Ovary (tissue), 9 donors: Measurements from ENCODE around the gene FNDC11. TPM values are rescaled to one million over a fixed set of nuclear protein-coding genes. Genes with fewer than 3 reads are reported as not detected.
A peak's percentile ranks its signal among the peaks of the same experiment; 100 is the strongest.

Experiments
- DNase-seq, 5 donors: peaks; one replicate each; pipeline ENCODE4 v3.0.0-alpha.2; 2019 to 2020
- H3K27ac ChIP-seq, 2 donors: fragments of 200-600 bp; one replicate each; pipeline versions ENCODE4 v1.5.1 to v1.8.0; 2019 to 2022
- H3K27me3 ChIP-seq: fragments of 200-600 bp; one replicate; pipeline ENCODE4 v1.8.0; 2022
- H3K36me3 ChIP-seq: fragments of 200-600 bp; sonication (generic); one replicate; pipeline ENCODE4 v1.5.1; 2019
- H3K4me1 ChIP-seq: one replicate; pipeline ENCODE4 v1.8.1; 2013; ENCODE audit warnings: mild to moderate bottlenecking, moderate library complexity; ENCODE audit not compliant: insufficient read depth
- H3K4me3 ChIP-seq: fragments of 200-600 bp; sonication (generic); one replicate; pipeline ENCODE4 v1.5.1; 2017
- H3K9me3 ChIP-seq, 2 donors: fragments of 200-600 bp in 1 of 2; sonication (generic) in 1 of 2; one replicate each; pipeline versions ENCODE4 v1.5.1 to v1.8.1; 2013 to 2019; ENCODE audit warnings: mild to moderate bottlenecking in 1 of 2, moderate library complexity in 1 of 2
- EP300 ChIP-seq: sonication (generic); formaldehyde crosslinking; IDR thresholded peaks from one replicate; pipeline ENCODE4 v1.6.1; 2017; ENCODE audit warnings: antibody characterized with exemption
- POLR2A ChIP-seq: fragments of 450-650 bp; IDR thresholded peaks from one replicate; pipeline ENCODE4 v1.6.1; 2017; ENCODE audit warnings: antibody characterized with exemption, mild to moderate bottlenecking, moderate library complexity
- WGBS, 3 donors: extraction: QIAGEN DNeasy Blood & Tissue Kit in 1 of 3; methylation state at CpG; one replicate each; pipeline versions ENCODE4 v1.1.5 to v1.1.7; 2013 to 2017; 5-methylcytosine and 5-hydroxymethylcytosine counted together
- intact Hi-C, 4 donors: fragments of 100-400 bp; cut with DNase I; formaldehyde crosslinking; loops; one replicate each; pipeline versions ENCODE4 v1.11.0 to v1.15.1; 2022 to 2023
- polyA plus RNA-seq, 2 donors: library from polyadenylated mRNA; stranded (reverse); fragments of 200-250 nt in 1 of 2; fragments of 350-450 nt in 1 of 2; fragmentation: Illumina TruSeq in 1 of 2; extraction: RNeasy Lipid Tissue Mini Kit (QIAGEN cat#74804) in 1 of 2; gene quantifications; one replicate each; pipeline ENCODE4 v1.2.3, GENCODE V29; 2013 to 2014
- total RNA-seq, 7 donors: library from RNA; depleted of rRNA in 2 of 7; stranded (reverse); fragments of >200 nt in 2 of 7; fragmentation: NEBNext Ultra II Directional in 3 of 7; extraction: Animal tissue kit (Norgen Biotek cat#: 25700) in 3 of 7; gene quantifications; one replicate each; pipeline versions ENCODE4 v1.1.0 to v1.2.4, GENCODE V29; 2016 to 2023
- TF ChIP-seq, protein P1 (sequence below), 3 donors: fragments of 450-650 bp in 2 of 3; fragments of 200-600 bp in 1 of 3; IDR thresholded peaks; one replicate each; pipeline versions ENCODE4 v1.5.1 to v1.8.0; 2016 to 2022; ENCODE audit warnings: antibody characterized with exemption in 3 of 3, mild to moderate bottlenecking in 1 of 3
- donor health status: DM: no; HTN: no; CAD: no; lungs with moderate emphysema.
- donor health status: DM: no; HTN: no; CAD: no.
- donor health status: Bipolar disorder and iron deficiency.
- donor health status: DM: yes; HTN: yes; CAD: no.
- donor health status: DM: no; HTN: no; CAD: no.
- donor health status: DM: yes; HTN: yes; CAD: no.

The FNDC11 gene
- total and polyA plus RNA-seq, 9 donors: 0.10 to 5.5 (median 0.35) TPM; not detected in 2

DNA sequence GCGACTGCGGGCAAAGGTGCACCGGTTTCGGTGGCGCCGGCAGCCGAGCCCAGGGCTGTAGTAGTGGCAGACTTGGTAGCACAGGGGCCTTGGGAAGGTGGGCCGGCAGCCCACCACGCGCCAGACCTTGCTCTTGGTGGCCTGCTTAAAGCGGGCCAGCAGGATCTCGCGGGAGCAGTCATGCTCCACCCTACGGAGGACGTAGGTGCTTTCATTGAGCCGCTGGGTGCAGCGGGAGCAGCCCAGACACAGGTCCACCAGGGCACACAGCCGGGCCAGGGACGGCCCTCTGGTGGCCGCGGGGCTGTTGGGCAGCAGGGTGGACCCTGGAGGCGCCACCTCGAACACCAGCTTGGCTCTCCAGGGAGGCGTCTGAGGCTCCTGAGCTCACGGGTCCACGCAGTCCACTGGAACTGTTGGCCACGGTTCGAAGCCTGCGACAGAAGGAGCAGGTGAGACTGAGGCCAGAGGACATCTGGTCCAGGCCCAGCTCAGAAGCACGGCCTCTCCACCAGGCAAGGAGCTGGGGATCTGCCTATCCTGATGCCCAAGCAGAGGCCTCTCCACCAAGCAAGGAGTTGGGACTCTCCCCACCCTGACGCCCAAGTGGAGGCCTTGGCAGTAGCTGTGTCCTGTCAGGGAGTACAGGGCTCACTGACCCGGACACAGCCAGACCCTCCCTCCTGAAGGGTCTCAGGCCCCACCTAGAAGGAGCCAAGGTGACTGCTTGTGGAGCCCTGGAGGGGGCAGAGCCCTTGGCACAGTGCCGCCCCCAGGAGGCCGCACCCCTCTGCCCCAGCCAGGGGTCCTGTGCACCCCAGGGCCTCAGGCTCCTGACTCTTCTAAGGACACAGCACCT, 19.1 kb downstream of the FNDC11 start:
- peaks cover 5% of the 10 kb centered on the region for H3K4me1 ChIP-seq
- WGBS, 3 donors: 77 to 86% (median 80%) methylated on average over 23 to 34 of the region's 34 CpGs
- intact Hi-C loops: no loop called here
- no peaks in the 10 kb centered on the region for H3K9me3 ChIP-seq
- H3K4me3 ChIP-seq: peak overlapping the region; percentile 83
- no peak overlapping the region for H3K27ac ChIP-seq
- no peaks in the 10 kb centered on the region for H3K27me3 ChIP-seq
- no peaks in the 10 kb centered on the region for H3K36me3 ChIP-seq
- no peak for DNase-seq
- TF ChIP-seq POLR2A (no peak), EP300 (no peak)
- TF ChIP-seq, protein P1, sequence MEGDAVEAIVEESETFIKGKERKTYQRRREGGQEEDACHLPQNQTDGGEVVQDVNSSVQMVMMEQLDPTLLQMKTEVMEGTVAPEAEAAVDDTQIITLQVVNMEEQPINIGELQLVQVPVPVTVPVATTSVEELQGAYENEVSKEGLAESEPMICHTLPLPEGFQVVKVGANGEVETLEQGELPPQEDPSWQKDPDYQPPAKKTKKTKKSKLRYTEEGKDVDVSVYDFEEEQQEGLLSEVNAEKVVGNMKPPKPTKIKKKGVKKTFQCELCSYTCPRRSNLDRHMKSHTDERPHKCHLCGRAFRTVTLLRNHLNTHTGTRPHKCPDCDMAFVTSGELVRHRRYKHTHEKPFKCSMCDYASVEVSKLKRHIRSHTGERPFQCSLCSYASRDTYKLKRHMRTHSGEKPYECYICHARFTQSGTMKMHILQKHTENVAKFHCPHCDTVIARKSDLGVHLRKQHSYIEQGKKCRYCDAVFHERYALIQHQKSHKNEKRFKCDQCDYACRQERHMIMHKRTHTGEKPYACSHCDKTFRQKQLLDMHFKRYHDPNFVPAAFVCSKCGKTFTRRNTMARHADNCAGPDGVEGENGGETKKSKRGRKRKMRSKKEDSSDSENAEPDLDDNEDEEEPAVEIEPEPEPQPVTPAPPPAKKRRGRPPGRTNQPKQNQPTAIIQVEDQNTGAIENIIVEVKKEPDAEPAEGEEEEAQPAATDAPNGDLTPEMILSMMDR (IDR thresholded peaks at IDR 0.05): no peak

DNA sequence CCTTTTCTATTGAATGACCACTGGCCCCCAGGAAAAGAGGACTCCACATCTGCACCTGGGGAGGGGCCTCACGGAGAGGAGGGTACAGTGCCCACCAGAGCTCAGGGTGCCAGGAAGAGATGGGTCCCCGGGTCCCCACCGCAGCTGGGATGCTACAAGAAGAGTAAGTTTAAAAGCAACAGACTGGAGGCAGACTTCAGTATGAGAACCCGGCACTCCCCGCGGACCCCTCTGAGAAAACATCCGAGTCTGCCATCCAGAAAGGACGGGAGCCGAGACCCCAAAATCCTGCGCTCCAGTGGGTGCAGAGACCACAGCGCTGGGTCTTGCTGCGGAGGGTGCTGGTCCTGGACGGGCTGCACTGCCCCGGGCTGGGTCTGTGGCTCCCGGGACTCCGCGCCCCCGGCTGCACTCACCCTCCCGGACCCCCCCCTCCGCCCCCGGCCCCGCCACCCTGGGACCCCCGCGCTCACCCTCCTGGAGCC, 19.7 kb downstream of the FNDC11 start:
- Histone ChIP-seq H3K36me3 (no peaks in the 10 kb centered on the region), H3K9me3 (no peaks in the 10 kb centered on the region), H3K27ac (peak overlapping the region in 1 of 2 donors; percentile 36), H3K4me1 (peaks cover 5% of the 10 kb centered on the region), H3K4me3 (peak overlapping the region; percentile 83), H3K27me3 (no peaks in the 10 kb centered on the region)
- TF ChIP-seq EP300 (no peak), POLR2A (no peak)
- TF ChIP-seq, protein P1 (IDR thresholded peaks at IDR 0.05): no peak
- intact Hi-C loops: no loop called here
- 0 to 2% (median 1%) methylated on average over 8 to 24 of the region's 24 CpGs for WGBS, 3 donors
- DNase-seq: no peak

DNA sequence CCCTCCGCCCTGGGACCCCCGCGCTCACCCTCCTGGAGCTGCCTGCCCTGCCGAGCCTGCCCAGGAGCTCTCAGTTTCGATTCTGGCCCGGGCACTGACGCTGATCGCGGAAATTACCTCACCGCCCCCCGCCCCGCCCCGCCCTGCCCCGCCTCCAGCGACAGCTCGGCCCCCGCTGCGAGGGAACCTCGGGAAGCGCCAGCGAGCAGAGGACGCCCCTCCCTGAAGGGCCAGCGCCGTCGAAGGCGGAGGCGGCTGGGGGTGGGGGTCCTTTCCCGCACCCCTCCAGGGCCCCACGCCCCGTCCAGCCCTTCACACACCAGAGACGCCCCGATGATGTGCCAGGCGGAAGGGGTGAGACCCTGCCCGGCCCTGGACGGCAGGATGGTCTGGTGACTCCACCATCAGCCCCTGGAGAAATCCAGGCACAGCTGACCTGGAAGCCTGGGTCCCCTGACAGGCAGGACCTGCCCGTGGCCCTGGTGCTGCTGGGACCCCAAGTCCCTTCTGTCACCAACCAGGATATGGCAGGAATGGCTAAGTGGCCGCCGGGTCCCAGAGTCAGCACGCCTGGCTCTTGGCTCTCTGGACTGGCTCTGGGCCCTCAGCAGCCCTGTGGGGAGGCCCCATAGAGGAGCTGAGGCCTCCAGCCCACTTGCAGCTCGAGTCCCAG, 20.3 kb downstream of the FNDC11 start, which contains the start of gene HELZ2:
HELZ2 (minus strand) TSS at position 84 of the 673 bp plus-strand sequence. CDS start 1,854 bp downstream, outside the sequence.
- peak; percentile 74 to 84 (median 82) for DNase-seq
- TF ChIP-seq EP300: no peak
- TF ChIP-seq, protein P1 (IDR thresholded peaks at IDR 0.05): no peak
- no peak for TF ChIP-seq POLR2A
- Histone ChIP-seq H3K4me3 (peak within 1 kb of the TSS; percentile 83), H3K36me3 (no peaks in the 10 kb centered on the region), H3K9me3 (no peaks in the 10 kb centered on the region), H3K27ac (peak within 1 kb of the TSS in 1 of 2 donors; percentile 36), H3K4me1 (peaks cover 5% of the 10 kb centered on the region), H3K27me3 (no peaks in the 10 kb centered on the region)
- 7 to 17% (median 14%) methylated on average over 17 to 40 of the region's 40 CpGs for WGBS, 3 donors
- intact Hi-C loops: no loop called here

GRCh38 chr20:63574829-63575743, 21.1 kb downstream of the FNDC11 start:
- 62 to 64% (median 63%) methylated on average over 28 of the region's 28 CpGs for whole genome bisulfite sequencing, 3 donors
- peak in 1 of 5 donors; percentile 57 for DNase-seq
- no peak overlapping the region for H3K4me3 ChIP-seq
- H3K4me1 ChIP-seq: peaks cover 5% of the 10 kb centered on the region
- no peak overlapping the region for H3K27ac ChIP-seq
- no peak for TF ChIP-seq POLR2A
- TF ChIP-seq EP300: no peak
- TF ChIP-seq, protein P1 (IDR thresholded peaks at IDR 0.05): no peak
- H3K9me3 ChIP-seq: no peaks in the 10 kb centered on the region
- intact Hi-C loops: no loop called here
- no peaks in the 10 kb centered on the region for H3K27me3 ChIP-seq
- H3K36me3 ChIP-seq: no peaks in the 10 kb centered on the region
